Mesothelial cell of epicardium (in vitro differentiated cells): ENCODE results near the gene CCL15. TPM values are rescaled to one million over a fixed set of nuclear protein-coding genes. Genes with fewer than 3 reads are reported as not detected.

Experiments
- DNase-seq, 2 experiments: peaks; one replicate each; pipeline ENCODE4 v3.0.0; 2021; ENCODE audit warnings: low spot score in 2 of 2; ENCODE audit not compliant: unreplicated experiment in 2 of 2
- H3K27ac Mint-ChIP-seq: 2 replicates; pipeline ENCODE4 v1.8.0; 2021; ENCODE audit warnings: mixed read lengths
- H3K27me3 Mint-ChIP-seq: 2 replicates; pipeline ENCODE4 v1.8.0; 2021; ENCODE audit warnings: low read depth, mixed read lengths
- H3K36me3 Mint-ChIP-seq: 2 replicates; pipeline ENCODE4 v1.8.0; 2021; ENCODE audit warnings: mixed read lengths
- H3K4me1 Mint-ChIP-seq: 2 replicates; pipeline ENCODE4 v1.8.0; 2021; ENCODE audit warnings: mixed read lengths
- H3K4me3 Mint-ChIP-seq: 2 replicates; pipeline ENCODE4 v1.8.0; 2021; ENCODE audit warnings: mild to moderate bottlenecking, moderate library complexity, mixed read lengths
- H3K9me3 Mint-ChIP-seq: 2 replicates; pipeline ENCODE4 v1.8.0; 2021; ENCODE audit warnings: mixed read lengths
- CTCF ChIP-seq: fragments of 200-600 bp; sonication (generic); IDR thresholded peaks from one replicate; pipeline ENCODE4 v1.5.0; 2021; ENCODE audit warnings: antibody characterized with exemption; ENCODE audit not compliant: unreplicated experiment
- total RNA-seq: library from RNA; stranded (reverse); gene quantifications from 3 replicates; pipeline ENCODE4 v1.2.1, GENCODE V29; 2021

The CCL15 gene
- total RNA-seq, 1 donor from 2014 or later, result not detected

DNA sequence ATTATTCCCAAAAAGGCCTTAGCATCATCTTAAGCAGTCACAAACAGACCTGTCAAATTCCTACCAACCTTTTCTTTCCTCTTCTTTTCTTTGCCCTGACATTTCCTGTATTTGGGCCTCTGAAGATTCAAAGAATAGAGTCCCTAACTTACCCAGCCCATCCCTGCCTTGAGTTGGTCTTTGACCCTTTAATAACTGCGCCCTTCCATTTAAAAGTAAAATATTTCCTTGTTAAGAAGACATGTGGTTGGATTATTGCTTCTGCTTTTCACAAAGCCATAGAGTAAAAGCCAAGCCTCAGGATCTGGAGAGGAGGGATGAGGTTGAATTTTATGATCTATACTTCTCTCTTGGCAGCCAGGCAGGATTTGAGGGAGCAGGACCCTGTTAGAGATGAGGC lies 29.6 kb upstream of the CCL15 start:
- TF ChIP-seq CTCF, result no peak
- H3K4me3 Mint-ChIP-seq, result no peak overlapping the region
- H3K27ac Mint-ChIP-seq, result no peak overlapping the region
- peaks cover 12% of the 10 kb centered on the region for H3K27me3 Mint-ChIP-seq
- H3K4me1 Mint-ChIP-seq, result peaks cover 31% of the 10 kb centered on the region
- H3K9me3 Mint-ChIP-seq, result no peaks in the 10 kb centered on the region
- no peaks in the 10 kb centered on the region for H3K36me3 Mint-ChIP-seq
- no peak for DNase-seq

DNA sequence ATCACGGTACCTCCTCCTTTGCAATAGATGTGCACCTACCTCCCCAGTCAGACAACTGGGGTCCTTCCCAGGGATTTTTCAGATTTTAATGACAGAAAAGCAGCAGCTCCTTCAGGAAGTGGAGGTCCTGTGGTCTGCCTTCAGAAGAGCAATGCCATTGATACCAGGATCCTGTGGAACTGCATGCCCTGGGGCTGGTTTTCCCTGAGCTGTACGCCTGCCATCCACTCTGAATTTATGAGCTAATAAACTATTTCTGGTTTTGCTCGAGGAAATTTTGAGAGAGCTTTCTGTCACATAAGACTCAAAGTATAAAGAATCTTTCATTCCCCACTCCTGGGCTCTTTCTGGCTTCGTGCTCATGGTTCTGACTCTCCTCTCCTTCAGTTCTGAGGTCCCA lies 26.4 kb upstream of the CCL15 start:
- no peak for TF ChIP-seq CTCF
- no peak for DNase-seq
- H3K4me3 Mint-ChIP-seq, result no peak overlapping the region
- H3K36me3 Mint-ChIP-seq, result no peaks in the 10 kb centered on the region
- peak overlapping the region; percentile 70 for H3K27ac Mint-ChIP-seq
- H3K27me3 Mint-ChIP-seq, result peaks cover 7% of the 10 kb centered on the region
- peaks cover 31% of the 10 kb centered on the region for H3K4me1 Mint-ChIP-seq
- H3K9me3 Mint-ChIP-seq, result no peaks in the 10 kb centered on the region

DNA sequence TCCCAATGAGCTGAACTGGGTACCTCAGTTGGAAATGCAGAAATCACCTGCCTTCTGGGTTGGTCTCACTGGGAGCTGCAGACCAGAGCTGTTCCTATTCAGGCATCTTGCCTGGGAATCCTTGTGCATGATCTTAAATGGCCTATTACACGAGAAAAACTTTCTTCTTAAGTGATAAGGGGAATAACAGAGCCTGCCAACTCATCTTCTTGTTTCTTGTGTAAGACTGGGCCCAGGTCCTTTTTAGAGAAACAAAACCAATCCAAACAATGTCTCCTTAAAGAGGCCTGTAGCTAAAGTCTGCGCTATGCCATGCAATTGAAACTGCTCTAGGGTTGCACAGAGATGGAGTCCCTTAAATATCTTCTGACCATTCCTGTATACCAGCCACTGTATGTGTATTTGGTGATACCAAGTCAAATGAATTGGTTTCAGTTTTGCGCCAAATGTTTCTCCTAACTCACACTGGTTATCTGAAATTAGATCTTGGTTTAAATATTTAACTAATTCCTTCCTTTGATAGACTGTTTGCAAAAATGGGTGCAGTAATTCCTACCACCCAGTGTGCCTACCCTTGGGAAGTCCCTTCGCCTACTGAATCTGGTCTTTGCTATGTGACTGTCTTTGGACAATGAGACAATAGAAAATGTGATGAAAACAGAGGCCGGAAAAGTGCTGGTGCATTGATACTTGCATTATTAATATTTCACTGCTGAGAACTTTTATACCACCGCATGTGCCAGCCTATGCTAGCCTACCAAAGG lies 22.9 kb upstream of the CCL15 start:
- Mint-ChIP-seq H3K36me3 (no peaks in the 10 kb centered on the region), H3K4me3 (no peak overlapping the region), H3K27ac (no peak overlapping the region)

GRCh38 chr17:36019423-36019822 lies 18.1 kb upstream of the CCL15 start:
- no peak for DNase-seq
- Mint-ChIP-seq H3K27me3 (peaks cover 62% of the 10 kb centered on the region), H3K36me3 (no peaks in the 10 kb centered on the region), H3K4me3 (no peak overlapping the region), H3K9me3 (peaks cover 6% of the 10 kb centered on the region), H3K4me1 (no peaks in the 10 kb centered on the region), H3K27ac (no peak overlapping the region)
- no peak for TF ChIP-seq CTCF

More for the DNA sequence above, 22.9 kb upstream of the CCL15 start:
- Mint-ChIP-seq H3K27me3 (peaks cover 38% of the 10 kb centered on the region), H3K4me1 (peaks cover 15% of the 10 kb centered on the region), H3K9me3 (peaks cover 6% of the 10 kb centered on the region)
- TF ChIP-seq CTCF, result no peak
- no peak for DNase-seq

DNA sequence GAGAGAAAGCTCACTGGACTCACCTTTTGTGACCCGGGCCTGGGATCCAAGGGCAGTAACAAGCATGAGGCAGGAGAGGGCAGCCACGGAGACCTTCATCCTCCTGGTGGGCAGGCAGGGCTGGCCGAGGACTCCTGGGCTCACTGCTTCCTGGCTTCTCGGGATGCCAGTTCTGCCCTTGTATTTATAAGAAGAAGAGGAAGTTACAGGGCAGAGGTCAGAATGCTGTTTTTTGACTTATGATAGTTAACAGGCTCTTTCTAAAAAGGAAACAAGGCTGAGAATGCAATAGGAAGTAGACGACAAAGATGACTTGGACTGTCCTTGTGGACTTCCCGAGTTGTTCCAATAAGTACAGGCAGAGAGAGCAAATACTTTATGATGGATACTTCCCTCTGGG lies 16.4 kb upstream of the CCL15 start, which contains the start of gene CCL23:
Gene CCL23 (minus strand): TSS at position 174 of the 400 bp plus-strand sequence. CDS start 75 bp downstream, at position 99.
- H3K27me3 Mint-ChIP-seq, result peaks cover 74% of the 10 kb centered on the region
- peaks cover 6% of the 10 kb centered on the region for H3K9me3 Mint-ChIP-seq
- no peaks in the 10 kb centered on the region for H3K36me3 Mint-ChIP-seq
- TF ChIP-seq CTCF, result no peak
- no peak within 1 kb of the TSS for H3K27ac Mint-ChIP-seq
- DNase-seq, result no peak
- no peak within 1 kb of the TSS for H3K4me3 Mint-ChIP-seq
- H3K4me1 Mint-ChIP-seq, result no peaks in the 10 kb centered on the region
